ENCODE results near the gene TAF5. TPM values are rescaled to one million over a fixed set of nuclear protein-coding genes. Genes with fewer than 3 reads are reported as not detected.

Gene TAF5
- total RNA-seq, 1 experiment from 2014 or later: 7.0 TPM

- DNase-seq: no peak
- Histone ChIP-seq H3K4me2 (ENCODE audit: low read length) (no peak overlapping the region), H3F3A (ENCODE audit: low read length, unreplicated experiment) (no peaks in the 10 kb centered on the region), H3K9me2 (replicated peaks; ENCODE audit: low read length) (no peaks in the 10 kb centered on the region), H3K4me1 (ENCODE audit: insufficient read depth, low read length) (peaks cover 20% of the 10 kb centered on the region), H3K27me3 (ENCODE audit: low read length) (no peaks in the 10 kb centered on the region), H4K20me1 (ENCODE audit: low read length) (no peaks in the 10 kb centered on the region), H3K4me3 (ENCODE audit: low read length) (no peak overlapping the region), H2AFZ (ENCODE audit: low read length) (no peak overlapping the region), H3K36me3 (ENCODE audit: low read depth, low read length) (peaks cover 8% of the 10 kb centered on the region), H3K9me3 (ENCODE audit: low read length) (no peaks in the 10 kb centered on the region), H3K9ac (ENCODE audit: low read length) (no peak overlapping the region), H3K79me2 (ENCODE audit: low read length) (peaks cover 36% of the 10 kb centered on the region), H3K27ac (ENCODE audit: low read length) (no peak overlapping the region)
- no TSS peak for BruUV-seq (replicated peaks)
- TF ChIP-seq EZH2phosphoT487 (IDR thresholded peaks at IDR 0.05; ENCODE audit: borderline replicate concordance, low read length) (no peak), CTCF (conservative IDR thresholded peaks at IDR 0.05; ENCODE audit: low read depth, low read length) (no peak), EZH2 (IDR thresholded peaks at IDR 0.05; ENCODE audit: low read length, unreplicated experiment) (no peak)
- no peak for ATAC-seq
- CTCF ChIA-PET: no interaction called here
- intact Hi-C loops (cut with micrococcal nuclease): no loop called here
- POLR2A ChIA-PET (ENCODE audit: unreplicated experiment): no interaction called here
These were observed 5.8 kb downstream of the TAF5 start for GRCh38 chr10:103373544-103373943.

GRCh38 chr10:103374263-103374662, 6.5 kb downstream of the TAF5 start:
- Histone ChIP-seq H3K4me3 (ENCODE audit: low read length) (no peak overlapping the region), H3K4me2 (ENCODE audit: low read length) (no peak overlapping the region), H3K9me3 (ENCODE audit: low read length) (no peaks in the 10 kb centered on the region), H3K79me2 (ENCODE audit: low read length) (peaks cover 30% of the 10 kb centered on the region), H3F3A (ENCODE audit: low read length, unreplicated experiment) (no peaks in the 10 kb centered on the region), H3K36me3 (ENCODE audit: low read depth, low read length) (peaks cover 8% of the 10 kb centered on the region), H3K9me2 (replicated peaks; ENCODE audit: low read length) (no peaks in the 10 kb centered on the region), H3K9ac (ENCODE audit: low read length) (no peak overlapping the region), H4K20me1 (ENCODE audit: low read length) (no peaks in the 10 kb centered on the region), H3K27me3 (ENCODE audit: low read length) (no peaks in the 10 kb centered on the region), H3K27ac (ENCODE audit: low read length) (no peak overlapping the region), H2AFZ (ENCODE audit: low read length) (no peak overlapping the region), H3K4me1 (ENCODE audit: insufficient read depth, low read length) (peaks cover 19% of the 10 kb centered on the region)
- BruUV-seq (replicated peaks): no TSS peak
- TF ChIP-seq EZH2 (IDR thresholded peaks at IDR 0.05; ENCODE audit: low read length, unreplicated experiment) (no peak), EZH2phosphoT487 (IDR thresholded peaks at IDR 0.05; ENCODE audit: borderline replicate concordance, low read length) (no peak), CTCF (conservative IDR thresholded peaks at IDR 0.05; ENCODE audit: low read depth, low read length) (no peak)
- intact Hi-C loops (cut with micrococcal nuclease): no loop called here
- DNase-seq (no peak), ATAC-seq (no peak)
- POLR2A ChIA-PET (ENCODE audit: unreplicated experiment): no interaction called here
- CTCF ChIA-PET: no interaction called here

GRCh38 chr10:103382769-103383168, 15.0 kb downstream of the TAF5 start:
- Histone ChIP-seq H3K9me3 (ENCODE audit: low read length) (no peaks in the 10 kb centered on the region), H3K9ac (ENCODE audit: low read length) (no peak overlapping the region), H2AFZ (ENCODE audit: low read length) (no peak overlapping the region), H3K36me3 (ENCODE audit: low read depth, low read length) (peaks cover 11% of the 10 kb centered on the region; the same call in 1 of the 2 replicates), H3K4me2 (ENCODE audit: low read length) (no peak overlapping the region), H3K4me3 (ENCODE audit: low read length) (no peak overlapping the region), H3K4me1 (ENCODE audit: insufficient read depth, low read length) (no peaks in the 10 kb centered on the region), H3K9me2 (replicated peaks; ENCODE audit: low read length) (no peaks in the 10 kb centered on the region), H3F3A (ENCODE audit: low read length, unreplicated experiment) (peaks cover 4% of the 10 kb centered on the region), H3K27me3 (ENCODE audit: low read length) (no peaks in the 10 kb centered on the region), H3K79me2 (ENCODE audit: low read length) (no peaks in the 10 kb centered on the region), H3K27ac (ENCODE audit: low read length) (no peak overlapping the region), H4K20me1 (ENCODE audit: low read length) (no peaks in the 10 kb centered on the region)
- ChIA-PET POLR2A (ENCODE audit: unreplicated experiment) (no interaction called here), CTCF (no interaction called here)
- ATAC-seq: no peak
- TF ChIP-seq EZH2phosphoT487 (IDR thresholded peaks at IDR 0.05; ENCODE audit: borderline replicate concordance, low read length) (no peak), CTCF (conservative IDR thresholded peaks at IDR 0.05; ENCODE audit: low read depth, low read length) (no peak), EZH2 (IDR thresholded peaks at IDR 0.05; ENCODE audit: low read length, unreplicated experiment) (no peak)
- intact Hi-C loops (cut with micrococcal nuclease): no loop called here
- no peak for DNase-seq
- no TSS peak for BruUV-seq (replicated peaks)

Data from PC-3 (cell line).